Measurements from ENCODE around the gene DLX6.
A peak's percentile ranks its signal among the peaks of the same experiment; 100 is the strongest.

Gene DLX6

GRCh38 chr7:97005183-97006054 is at the start of gene DLX6:
TSS of gene DLX6 (plus strand) at chr7:97005553. CDS start at chr7:97005978, 425 bp downstream.
- DNase-seq = peak in 14 of 56 donors; percentile 11 to 56 (median 29)

DNA sequence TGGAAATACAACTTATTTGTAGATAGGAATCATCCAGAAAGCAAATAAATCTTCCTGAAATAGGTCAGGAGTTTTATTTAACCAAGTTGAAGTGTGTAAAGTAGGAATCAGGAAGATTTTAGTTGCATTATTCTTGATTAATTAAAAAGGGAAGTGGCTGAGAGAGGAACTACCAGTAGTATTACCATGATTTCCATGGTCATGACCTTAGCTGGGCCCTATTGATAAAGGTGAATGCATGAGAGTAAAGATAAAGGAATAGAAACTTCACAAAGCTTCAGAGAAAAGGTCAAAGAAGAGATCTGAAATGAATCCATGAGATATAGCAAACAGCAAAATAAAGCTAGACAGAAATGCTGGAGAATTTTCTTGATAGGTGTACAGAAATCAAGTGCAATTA is 46.2 kb upstream of the DLX6 start:
- DNase-seq = no peak

- DNase-seq = no peak
Observed at GRCh38 chr7:96962221-96962885, 43.0 kb upstream of the DLX6 start.

- no peak for DNase-seq
Observed at GRCh38 chr7:96968981-96969380, 36.4 kb upstream of the DLX6 start.

DNA sequence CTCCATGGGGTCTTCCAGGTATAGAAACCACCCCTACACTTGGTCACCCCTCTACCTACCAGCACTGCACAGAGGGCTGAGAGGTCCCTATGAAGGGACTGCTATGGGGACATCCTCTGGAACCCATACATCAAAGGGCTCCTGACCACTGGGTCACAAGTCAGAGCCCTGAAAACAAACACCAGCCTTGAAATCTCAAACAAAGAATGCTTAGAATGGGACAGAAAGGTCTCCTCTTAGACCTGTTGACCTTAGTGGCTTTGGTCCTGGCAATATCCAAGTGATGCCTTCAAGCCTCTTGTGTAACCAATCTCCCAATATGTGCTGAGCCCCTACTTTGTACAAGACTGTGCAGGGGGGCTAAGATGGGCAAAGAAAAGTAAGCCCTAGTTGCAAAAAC is 34.6 kb upstream of the DLX6 start:
- no peak for DNase-seq

GRCh38 chr7:96973986-96974385 is 31.4 kb upstream of the DLX6 start:
- no peak for DNase-seq

- DNase-seq = no peak
Observed at GRCh38 chr7:96976106-96976505, 29.2 kb upstream of the DLX6 start.

- no peak for DNase-seq
Observed at GRCh38 chr7:96977445-96977844, 27.9 kb upstream of the DLX6 start.

DNA sequence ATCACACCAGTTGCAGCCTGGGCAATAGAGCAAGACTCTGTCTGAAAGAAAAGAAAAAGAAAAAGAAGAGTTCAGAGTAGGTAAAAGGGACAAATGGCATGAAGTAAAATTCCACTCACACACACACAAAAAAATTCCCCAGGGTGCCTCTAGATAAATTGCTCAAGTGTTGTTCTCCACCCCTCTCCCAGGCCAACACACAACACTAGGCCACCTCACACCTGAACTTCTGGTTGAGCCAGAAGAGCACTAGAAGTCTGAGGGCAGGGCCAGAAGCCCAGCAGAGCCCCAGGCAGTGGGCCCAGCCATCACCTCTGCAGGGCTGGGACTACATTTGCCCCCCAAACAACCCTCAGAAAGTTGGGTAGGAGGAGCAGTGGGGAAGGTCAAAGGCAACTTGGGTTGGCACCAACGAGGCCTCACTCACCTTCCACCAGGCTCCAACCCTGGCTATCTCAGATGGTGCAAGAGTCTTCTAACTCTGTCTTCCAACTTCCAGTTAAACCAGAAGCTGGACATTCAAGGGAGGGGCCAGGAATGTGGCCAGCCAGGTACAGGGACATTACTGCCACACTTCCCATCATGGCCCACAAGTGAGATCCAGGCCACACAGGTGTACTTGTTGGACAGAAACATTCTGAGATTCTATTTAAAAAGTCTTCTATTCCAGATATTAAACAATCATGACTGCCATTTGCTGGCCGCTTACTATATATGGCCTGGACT is 25.6 kb upstream of the DLX6 start:
- DNase-seq = no peak

DNA sequence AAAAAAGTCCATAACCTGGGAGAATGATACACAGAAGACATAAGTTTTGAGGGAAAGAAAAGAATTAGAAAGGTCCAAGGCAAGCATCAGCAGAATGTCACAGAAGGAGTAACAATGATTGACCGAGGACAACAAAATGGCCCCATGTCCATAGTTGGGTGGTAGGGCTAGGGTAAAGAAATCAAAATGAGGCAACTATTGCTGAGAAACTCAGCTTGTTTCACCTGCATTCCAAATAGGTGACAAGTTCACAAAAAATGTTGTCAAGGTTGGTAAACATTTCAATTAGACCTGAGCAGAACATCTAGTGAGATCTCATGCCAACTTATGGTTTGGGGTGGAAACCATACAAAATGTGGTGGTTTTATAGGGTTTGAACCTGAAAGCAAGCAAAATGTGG is 22.8 kb upstream of the DLX6 start:
- no peak for DNase-seq

GRCh38 chr7:96985992-96986391 is 19.4 kb upstream of the DLX6 start:
- no peak for DNase-seq

DNA sequence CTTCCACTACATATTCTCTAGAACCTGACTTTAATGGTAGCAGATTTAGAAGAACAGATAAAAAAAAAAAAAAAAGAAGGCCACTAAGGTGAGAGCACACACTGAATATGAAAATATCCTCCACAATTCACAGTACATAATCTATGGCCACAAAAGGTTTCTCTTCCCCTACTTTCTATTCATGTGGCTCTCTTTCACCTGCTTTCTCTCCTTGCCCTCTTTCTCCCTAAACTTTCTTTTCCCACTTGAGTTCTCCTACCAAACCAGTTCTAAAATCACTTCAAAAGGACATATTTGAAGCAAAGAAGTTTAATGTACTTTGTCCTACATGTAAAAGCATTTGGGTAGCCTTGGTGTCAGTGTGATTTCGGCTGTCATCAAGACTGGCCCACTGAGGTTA is 18.5 kb upstream of the DLX6 start:
- DNase-seq = no peak

DNA sequence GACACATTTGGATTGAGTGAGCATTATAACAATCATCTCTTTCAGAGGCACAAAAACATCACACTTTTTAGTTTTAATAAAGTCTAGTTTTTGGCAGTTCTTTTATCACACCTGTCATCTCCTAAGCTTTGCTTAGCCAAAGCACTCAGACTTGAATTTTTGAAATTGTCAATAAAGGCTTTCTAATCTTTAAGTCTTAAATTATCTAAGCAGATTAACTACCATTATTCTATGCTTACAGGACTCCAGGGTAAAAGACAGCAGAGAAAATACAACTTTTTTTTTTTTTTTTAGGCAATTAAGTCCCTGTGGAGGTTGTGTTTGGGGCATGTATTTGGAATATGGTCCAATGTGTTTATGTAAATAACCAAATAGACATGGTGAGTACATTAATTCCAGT is 17.6 kb upstream of the DLX6 start:
- DNase-seq = no peak

DNA sequence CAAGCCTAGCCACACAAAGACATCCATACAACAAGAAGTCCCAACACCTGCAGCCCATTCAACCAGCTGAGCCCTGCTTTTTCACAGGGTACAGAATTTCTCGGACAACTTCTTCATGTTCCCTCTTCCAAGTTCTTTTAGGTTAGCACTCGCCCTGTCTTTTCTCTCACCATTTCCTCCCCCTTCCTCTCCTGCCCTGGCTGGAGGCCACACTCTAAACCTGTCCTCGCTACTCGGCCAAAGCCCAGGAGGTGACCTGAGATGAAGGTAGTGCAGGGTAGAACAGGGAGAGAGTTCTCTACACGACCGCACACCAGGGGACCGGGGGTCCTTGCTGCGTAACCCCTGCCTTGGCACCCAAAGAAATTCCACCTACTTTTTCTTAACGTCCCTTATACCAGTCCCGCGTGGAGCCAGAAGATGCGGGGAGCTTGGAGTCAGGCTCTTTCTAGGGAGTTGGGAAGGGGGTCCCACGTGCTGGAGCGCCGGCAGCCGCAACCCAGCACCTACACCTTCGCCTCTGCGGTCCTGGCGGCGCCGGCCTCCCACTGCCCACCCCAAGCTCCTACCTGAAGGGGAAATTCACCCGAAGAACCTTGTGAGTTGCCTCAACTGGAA is 16.0 kb upstream of the DLX6 start:
- DNase-seq = no peak

- no peak for DNase-seq
Observed at GRCh38 chr7:96989859-96990317, 15.5 kb upstream of the DLX6 start.

DNA sequence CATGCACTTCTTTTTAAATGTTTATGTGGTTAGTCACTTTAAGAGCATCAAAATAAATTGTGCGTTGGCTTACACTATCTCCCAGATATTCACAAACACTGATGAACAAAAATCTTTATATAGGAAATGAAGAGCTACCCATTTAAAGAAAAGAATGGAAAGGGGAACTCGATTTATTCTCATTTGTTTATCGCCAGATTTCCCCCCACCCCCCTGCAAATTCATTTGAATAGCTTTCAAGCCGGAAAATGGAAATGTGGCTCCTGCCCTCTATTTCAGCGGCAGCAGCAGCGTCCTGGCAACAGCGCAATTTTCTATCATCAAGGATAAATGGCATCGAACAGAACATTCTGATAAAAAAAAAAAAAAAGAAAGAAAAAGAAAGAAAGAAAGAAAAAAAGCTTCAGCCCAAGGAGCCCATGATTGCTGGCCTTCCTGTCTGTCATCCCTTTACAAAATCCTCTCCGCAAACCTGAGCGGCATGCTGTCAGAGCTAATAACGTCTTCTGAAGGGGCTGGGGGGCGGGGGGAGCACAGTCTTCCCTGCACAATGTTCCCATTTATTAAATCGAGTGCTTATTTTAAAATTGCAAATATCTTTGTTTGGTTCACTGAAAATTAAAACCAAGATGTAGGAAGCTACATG is 13.7 kb upstream of the DLX6 start:
- DNase-seq = no peak

- DNase-seq = no peak
Observed at GRCh38 chr7:96992192-96993005, 13.0 kb upstream of the DLX6 start.

GRCh38 chr7:96993094-96993865 is 12.1 kb upstream of the DLX6 start:
- DNase-seq = peak in 1 of 56 donors; percentile 12

- DNase-seq = no peak
Observed at GRCh38 chr7:96993980-96994379, 11.4 kb upstream of the DLX6 start.
